DOHH2 (cell line): Measurements from ENCODE around the gene PRDM11.
A peak's percentile ranks its signal among the peaks of the same experiment; 100 is the strongest.
"Not testable (repeated sequence)": the region's sequence is repeated elsewhere in the genome, so short reads cannot be mapped to it uniquely, and the experiment has no call there.

ENCODE experiments used
- H3F3A ChIP-seq: fragments of 200-600 bp; sonication (generic), shearing (Covaris generic); 2 replicates; pipeline ENCODE4 v1.6.0; 2016; ENCODE audit warnings: antibody characterized with exemption, mild to moderate bottlenecking; ENCODE audit not compliant: control insufficient read depth, insufficient read depth
- H3K27ac ChIP-seq: fragments of 200-600 bp; sonication (generic); 2 replicates; pipeline ENCODE4 v1.5.1; 2014; ENCODE audit warnings: low read depth, mild to moderate bottlenecking, low read length, moderate library complexity
- H3K27me3 ChIP-seq: fragments of 200-600 bp; sonication (generic); 2 replicates; pipeline ENCODE4 v1.6.1; 2014; ENCODE audit warnings: mild to moderate bottlenecking, low read length, mixed read lengths; ENCODE audit not compliant: control insufficient read depth
- H3K36me3 ChIP-seq: fragments of 200-600 bp; sonication (generic); 2 replicates; pipeline ENCODE4 v1.6.1; 2014; ENCODE audit warnings: mild to moderate bottlenecking, low read length, moderate library complexity, mixed read lengths; ENCODE audit not compliant: control insufficient read depth
- H3K4me1 ChIP-seq: fragments of 200-600 bp; sonication (generic); 2 replicates; pipeline ENCODE4 v1.6.1; 2014; ENCODE audit warnings: mild to moderate bottlenecking, low read length, mixed read lengths; ENCODE audit not compliant: control insufficient read depth
- H3K4me2 ChIP-seq: fragments of 200-600 bp; sonication (generic); 2 replicates; pipeline ENCODE4 v1.6.0; 2014; ENCODE audit warnings: mild to moderate bottlenecking, low read length, moderate library complexity
- H3K4me3 ChIP-seq: fragments of 200-600 bp; sonication (generic); 2 replicates; pipeline ENCODE4 v1.5.1; 2014; ENCODE audit warnings: mild to moderate bottlenecking, low read length, mixed read lengths
- H3K79me2 ChIP-seq: fragments of 200-600 bp; sonication (generic); 2 replicates; pipeline ENCODE4 v1.6.1; 2014; ENCODE audit warnings: mild to moderate bottlenecking, low read length, mixed read lengths; ENCODE audit not compliant: control insufficient read depth
- H3K9me2 ChIP-seq: fragments of 200-600 bp; sonication (generic); replicated peaks from 2 replicates; pipeline ENCODE4 v1.6.1; 2014; ENCODE audit warnings: mild to moderate bottlenecking, low read length, mixed read lengths; ENCODE audit not compliant: control insufficient read depth
- H3K9me3 ChIP-seq: fragments of 200-600 bp; sonication (generic); 2 replicates; pipeline ENCODE4 v1.6.1; 2014; ENCODE audit warnings: antibody characterized with exemption, low read length, mixed read lengths; ENCODE audit not compliant: control insufficient read depth, insufficient read depth
- H4K20me1 ChIP-seq: fragments of 200-600 bp; sonication (generic); 2 replicates; pipeline ENCODE4 v1.6.0; 2014; ENCODE audit warnings: low read depth, mild to moderate bottlenecking, antibody characterized with exemption, low read length, moderate library complexity; ENCODE audit not compliant: control insufficient read depth, insufficient read depth
- EZH2phosphoT487 ChIP-seq: fragments of 200-600 bp; sonication (generic); IDR thresholded peaks from 2 replicates; pipeline ENCODE4 v1.6.1; 2017; ENCODE audit warnings: borderline replicate concordance, mild to moderate bottlenecking, antibody characterized with exemption, low read length, moderate library complexity, mixed read lengths
- TF ChIP-seq, protein P1 (sequence below): fragments of 200-600 bp; sonication (generic); IDR thresholded peaks from one replicate; pipeline ENCODE4 v1.5.1; 2014; ENCODE audit warnings: antibody characterized with exemption, mild to moderate bottlenecking, low read depth, low read length; ENCODE audit not compliant: poor library complexity, severe bottlenecking

PRDM11 gene

DNA sequence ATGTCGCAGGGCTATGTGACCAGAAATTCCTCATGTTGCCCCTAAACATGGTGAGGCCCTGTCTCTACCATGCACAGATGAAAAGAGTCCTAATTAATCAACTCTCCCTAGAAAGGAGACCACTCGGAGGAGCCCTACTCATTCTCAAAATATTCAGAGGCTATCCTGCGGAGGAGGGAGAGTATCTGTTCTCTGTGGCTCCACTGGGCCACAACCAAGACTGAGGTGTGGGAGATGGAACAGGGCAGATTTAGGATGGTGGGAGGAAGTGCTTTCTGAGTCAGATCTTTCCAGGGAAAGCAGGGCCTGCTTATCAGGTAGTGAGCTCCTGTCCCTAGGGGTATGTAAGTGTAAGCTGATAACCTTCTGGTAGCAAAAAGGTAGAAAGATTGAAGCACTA is 37.0 kb upstream of the PRDM11 start:
- Histone ChIP-seq H3K79me2 (no peaks in the 10 kb centered on the region), H4K20me1 (no peaks in the 10 kb centered on the region), H3K27me3 (peaks cover 19% of the 10 kb centered on the region), H3K36me3 (no peaks in the 10 kb centered on the region), H3K4me2 (no peak overlapping the region), H3K27ac (no peak overlapping the region), H3K9me2 (no peaks in the 10 kb centered on the region), H3K4me3 (no peak overlapping the region), H3K4me1 (no peaks in the 10 kb centered on the region), H3K9me3 (no peaks in the 10 kb centered on the region; the same call in 1 of the 2 replicates), H3F3A (no peaks in the 10 kb centered on the region)
- TF ChIP-seq, protein P1, sequence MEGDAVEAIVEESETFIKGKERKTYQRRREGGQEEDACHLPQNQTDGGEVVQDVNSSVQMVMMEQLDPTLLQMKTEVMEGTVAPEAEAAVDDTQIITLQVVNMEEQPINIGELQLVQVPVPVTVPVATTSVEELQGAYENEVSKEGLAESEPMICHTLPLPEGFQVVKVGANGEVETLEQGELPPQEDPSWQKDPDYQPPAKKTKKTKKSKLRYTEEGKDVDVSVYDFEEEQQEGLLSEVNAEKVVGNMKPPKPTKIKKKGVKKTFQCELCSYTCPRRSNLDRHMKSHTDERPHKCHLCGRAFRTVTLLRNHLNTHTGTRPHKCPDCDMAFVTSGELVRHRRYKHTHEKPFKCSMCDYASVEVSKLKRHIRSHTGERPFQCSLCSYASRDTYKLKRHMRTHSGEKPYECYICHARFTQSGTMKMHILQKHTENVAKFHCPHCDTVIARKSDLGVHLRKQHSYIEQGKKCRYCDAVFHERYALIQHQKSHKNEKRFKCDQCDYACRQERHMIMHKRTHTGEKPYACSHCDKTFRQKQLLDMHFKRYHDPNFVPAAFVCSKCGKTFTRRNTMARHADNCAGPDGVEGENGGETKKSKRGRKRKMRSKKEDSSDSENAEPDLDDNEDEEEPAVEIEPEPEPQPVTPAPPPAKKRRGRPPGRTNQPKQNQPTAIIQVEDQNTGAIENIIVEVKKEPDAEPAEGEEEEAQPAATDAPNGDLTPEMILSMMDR, result no peak
- no peak for TF ChIP-seq EZH2phosphoT487

DNA sequence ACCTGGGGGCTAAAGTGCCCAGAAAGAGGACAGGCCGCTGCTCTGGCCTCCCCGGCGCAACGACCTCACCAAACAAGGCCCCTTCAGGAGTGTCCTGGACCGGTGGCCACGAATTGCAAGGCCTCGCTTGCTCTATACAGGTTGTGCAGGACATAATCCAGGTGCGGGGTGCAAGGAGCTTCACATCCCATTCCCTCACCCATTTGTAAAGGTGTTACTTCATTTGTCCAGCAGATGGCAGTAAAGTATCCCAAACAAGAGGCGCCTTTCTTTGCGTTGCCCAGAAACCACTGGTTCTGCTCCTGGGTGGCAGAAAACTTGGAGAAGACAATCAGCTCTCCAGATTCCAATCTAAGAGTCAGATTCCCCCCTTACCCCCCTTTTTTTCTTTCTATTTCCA is 35.9 kb upstream of the PRDM11 start:
- H3K9me3 ChIP-seq, result no peaks in the 10 kb centered on the region; the same call in 1 of the 2 replicates
- no peak overlapping the region for H3K4me3 ChIP-seq
- no peaks in the 10 kb centered on the region for H3K79me2 ChIP-seq
- H3K27me3 ChIP-seq, result peaks cover 19% of the 10 kb centered on the region
- H3K4me2 ChIP-seq, result no peak overlapping the region
- H3F3A ChIP-seq, result no peaks in the 10 kb centered on the region
- H4K20me1 ChIP-seq, result no peaks in the 10 kb centered on the region
- H3K4me1 ChIP-seq, result no peaks in the 10 kb centered on the region
- H3K27ac ChIP-seq, result no peak overlapping the region
- H3K9me2 ChIP-seq, result no peaks in the 10 kb centered on the region
- H3K36me3 ChIP-seq, result no peaks in the 10 kb centered on the region
- TF ChIP-seq EZH2phosphoT487, result no peak
- TF ChIP-seq, protein P1, result peak; percentile 71

DNA sequence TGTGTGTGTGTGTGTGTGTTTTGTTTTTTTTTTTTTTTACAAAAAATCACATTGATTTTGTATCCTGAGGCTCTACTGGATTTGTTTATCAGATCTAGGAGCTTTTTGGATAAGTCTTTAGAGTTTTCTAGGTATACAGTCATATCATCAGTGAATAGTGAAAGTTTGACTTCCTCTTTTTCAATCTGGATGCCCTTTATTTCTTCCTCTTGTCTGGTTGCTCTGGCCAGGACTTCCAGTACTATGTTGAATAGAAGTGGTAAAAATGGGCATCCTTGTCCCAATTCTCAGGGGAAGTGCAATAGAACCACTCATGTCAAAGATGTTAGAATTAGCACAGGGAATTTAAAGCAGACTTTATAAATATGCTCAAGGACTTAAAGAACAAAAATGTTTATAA is 32.6 kb upstream of the PRDM11 start:
- H3K27ac ChIP-seq, result no peak overlapping the region
- no peaks in the 10 kb centered on the region for H3K9me2 ChIP-seq
- TF ChIP-seq EZH2phosphoT487, result no peak
- TF ChIP-seq, protein P1, result no peak
- no peaks in the 10 kb centered on the region for H3F3A ChIP-seq
- no peaks in the 10 kb centered on the region for H3K4me1 ChIP-seq
- no peak overlapping the region for H3K4me3 ChIP-seq
- H3K79me2 ChIP-seq, result no peaks in the 10 kb centered on the region
- H3K27me3 ChIP-seq, result peaks cover 22% of the 10 kb centered on the region
- H3K4me2 ChIP-seq, result no peak overlapping the region
- no peaks in the 10 kb centered on the region; the same call in 1 of the 2 replicates for H3K9me3 ChIP-seq
- no peaks in the 10 kb centered on the region for H4K20me1 ChIP-seq
- H3K36me3 ChIP-seq, result no peaks in the 10 kb centered on the region

DNA sequence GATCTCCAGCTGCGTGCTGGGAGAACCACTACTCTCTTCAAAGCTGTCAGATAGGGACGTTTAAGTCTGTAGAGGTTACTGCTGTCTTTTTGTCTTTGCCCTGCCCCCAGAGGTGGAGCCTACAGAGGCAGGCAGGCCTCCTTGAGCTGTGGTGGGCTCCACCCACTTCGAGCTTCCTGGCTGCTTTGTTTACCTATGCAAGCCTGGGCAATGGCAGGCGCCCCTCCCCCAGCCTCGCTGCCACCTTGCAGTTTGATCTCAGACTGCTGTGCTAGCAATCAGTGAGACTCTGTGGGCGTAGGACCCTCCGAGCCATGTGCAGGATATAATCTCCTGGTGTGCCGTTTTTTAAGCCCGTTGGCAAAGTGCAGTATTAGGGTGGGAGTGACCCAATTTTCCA is 18.6 kb upstream of the PRDM11 start:
- H3K4me3 ChIP-seq, H3K4me2 ChIP-seq, H3K27ac ChIP-seq: not testable (repeated sequence)

More for the DNA sequence above, 18.6 kb upstream of the PRDM11 start:
- H3K9me3 ChIP-seq, H3F3A ChIP-seq, H4K20me1 ChIP-seq, H3K79me2 ChIP-seq, H3K4me1 ChIP-seq, H3K36me3 ChIP-seq, H3K9me2 ChIP-seq: not testable (repeated sequence)
- peaks cover 15% of the 10 kb centered on the region; the same call in 1 of the 2 replicates for H3K27me3 ChIP-seq
